GM19463 (cell line): ENCODE data around the gene CLDN14.

Experiments used
- ATAC-seq: cut with Tn5 transposase; IDR thresholded peaks from one replicate; pipeline ENCODE4 v1.9.1; 2021; ENCODE audit warnings: mild to moderate bottlenecking, moderate library complexity; ENCODE audit not compliant: unreplicated experiment

Gene CLDN14

GRCh38 chr21:36473203-36473602 is 6.7 kb downstream of the CLDN14 start:
- no peak for ATAC-seq

DNA sequence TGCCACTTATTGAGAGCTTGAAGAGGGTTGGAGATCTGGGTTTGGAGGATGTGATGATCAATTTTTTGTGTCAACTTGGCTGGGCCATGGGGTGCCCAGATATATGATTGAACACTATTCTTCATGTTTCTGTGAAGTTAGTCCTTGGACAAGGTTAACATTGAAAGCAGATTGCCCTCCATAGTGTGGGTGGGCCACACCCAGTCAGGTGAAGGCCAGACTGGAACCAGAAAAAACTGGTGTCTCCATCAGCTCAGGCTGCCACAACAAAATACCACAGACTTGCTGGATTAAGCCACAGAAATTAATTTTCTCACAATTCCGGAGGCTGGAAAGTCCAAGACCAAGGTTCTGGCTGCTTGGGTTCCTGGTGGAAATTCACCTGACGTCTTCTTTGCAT is 7.5 kb downstream of the CLDN14 start:
- ATAC-seq: no peak

- peak; percentile 86 for ATAC-seq
These were observed 8.6 kb downstream of the CLDN14 start for GRCh38 chr21:36471254-36471723.

GRCh38 chr21:36470294-36470693 is 9.6 kb downstream of the CLDN14 start:
- ATAC-seq: no peak

DNA sequence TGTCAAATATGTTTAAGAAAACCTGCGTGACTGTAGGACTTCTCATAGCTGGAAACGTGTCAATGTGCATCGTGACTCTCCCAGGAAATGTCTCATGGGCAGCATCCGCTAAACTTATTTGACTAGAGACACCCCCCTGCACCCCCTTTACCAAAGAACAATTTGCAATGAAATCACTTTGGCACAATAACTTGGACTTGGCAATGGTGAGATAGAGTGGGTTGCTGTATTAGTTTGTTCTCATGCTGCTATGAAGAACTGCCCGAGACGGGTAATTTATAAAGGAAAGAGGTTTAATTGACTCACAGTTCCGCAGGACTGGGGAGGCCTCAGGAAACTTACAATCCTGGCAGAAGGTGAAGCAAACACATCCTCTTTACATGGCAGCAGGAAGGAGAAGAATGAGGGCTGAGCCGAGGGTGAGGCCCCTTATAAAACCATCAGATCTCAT is 13.8 kb downstream of the CLDN14 start:
- ATAC-seq: no peak

- no peak for ATAC-seq
These were observed 14.4 kb downstream of the CLDN14 start for GRCh38 chr21:36465478-36465877.

DNA sequence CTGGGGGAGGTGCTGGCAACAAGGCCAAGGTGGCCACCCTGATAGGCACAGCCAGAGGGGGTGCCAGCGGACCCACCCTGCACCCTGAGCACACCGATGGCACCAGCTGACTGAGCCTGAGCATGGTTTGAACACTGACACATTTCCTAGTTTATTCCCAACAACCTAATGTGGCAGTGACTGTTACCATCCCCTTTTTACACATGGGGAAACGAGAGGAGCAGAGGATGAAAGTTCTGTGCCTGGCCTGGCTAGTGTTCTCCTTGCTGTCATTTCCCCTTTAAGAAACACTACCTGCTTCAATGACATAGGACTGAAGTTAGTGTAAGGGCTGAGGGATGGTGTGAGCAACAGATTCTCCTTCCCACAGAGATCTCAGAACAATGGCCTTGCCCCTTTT is 15.3 kb downstream of the CLDN14 start:
- no peak for ATAC-seq

- no peak for ATAC-seq
These were observed 15.9 kb downstream of the CLDN14 start for GRCh38 chr21:36463991-36464390.

DNA sequence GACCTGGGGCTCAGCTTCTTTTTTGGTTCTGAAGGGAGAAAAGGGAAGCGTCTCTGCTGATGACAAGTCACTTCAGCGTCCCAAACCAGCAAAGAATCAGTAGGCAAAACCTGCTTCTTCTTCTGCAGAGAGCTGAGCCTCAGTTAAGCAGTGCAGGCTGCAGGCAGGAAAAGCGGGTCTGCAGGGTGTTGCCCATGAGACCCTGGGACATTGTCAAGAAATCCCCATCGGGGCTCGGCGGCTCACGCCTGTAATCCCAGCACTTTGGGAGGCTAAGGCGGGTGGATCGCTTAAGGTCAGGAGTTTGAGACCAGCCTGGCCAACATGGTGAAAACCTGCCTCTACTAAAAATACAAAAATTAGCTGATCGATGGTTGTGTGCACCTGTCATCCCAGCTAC is 16.7 kb downstream of the CLDN14 start:
- ATAC-seq: no peak

GRCh38 chr21:36461918-36462486 is 17.9 kb downstream of the CLDN14 start:
- no peak for ATAC-seq

GRCh38 chr21:36461277-36461917 is 18.5 kb downstream of the CLDN14 start:
- ATAC-seq: no peak

GRCh38 chr21:36460866-36461265 is 19.1 kb downstream of the CLDN14 start:
- no peak for ATAC-seq

DNA sequence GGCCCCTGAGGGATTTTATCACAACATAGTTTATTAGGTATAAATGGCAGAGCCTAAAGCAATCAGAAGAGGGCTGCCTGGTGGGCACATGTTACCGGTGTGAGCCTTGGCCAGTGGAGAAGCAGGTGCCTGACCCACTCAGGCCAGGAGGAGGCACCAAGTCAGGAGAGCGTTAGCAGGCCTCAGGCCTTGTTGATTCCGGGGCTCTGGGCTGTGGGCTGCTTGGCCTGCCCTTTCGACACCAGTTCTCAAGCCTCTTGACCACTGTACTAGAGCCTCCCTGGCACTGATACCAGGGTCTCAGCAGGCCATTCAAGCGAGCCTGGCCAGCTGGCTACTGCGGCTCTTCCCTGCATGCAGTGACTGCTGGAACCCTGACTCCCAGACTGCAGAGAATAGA is 20.8 kb downstream of the CLDN14 start:
- ATAC-seq: no peak

GRCh38 chr21:36456729-36457414 is 23.1 kb downstream of the CLDN14 start:
- no peak for ATAC-seq

GRCh38 chr21:36454706-36455105 is 25.2 kb downstream of the CLDN14 start:
- ATAC-seq: no peak

DNA sequence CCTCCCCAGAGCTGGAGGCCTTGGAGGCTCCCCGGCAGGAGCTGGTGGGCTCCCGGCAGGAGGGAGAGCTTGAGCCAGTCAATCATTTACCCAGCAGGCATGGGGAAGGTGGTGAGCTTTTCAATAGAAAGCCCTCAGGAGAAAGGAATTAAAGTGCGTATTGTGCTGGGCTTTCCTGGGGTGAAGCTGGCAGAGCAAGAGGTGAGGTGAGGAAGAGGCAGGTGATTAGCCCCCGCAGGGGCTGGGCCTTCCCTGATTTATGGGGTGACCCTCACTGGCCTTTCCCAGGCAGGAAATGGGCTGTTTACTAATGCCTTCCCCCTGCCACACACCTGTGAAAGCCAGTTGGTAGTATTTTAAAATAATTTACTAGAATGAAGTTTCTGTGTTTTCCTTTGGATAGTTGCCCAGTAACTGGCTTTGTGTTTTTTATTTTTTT is 25.8 kb downstream of the CLDN14 start:
- no peak for ATAC-seq

DNA sequence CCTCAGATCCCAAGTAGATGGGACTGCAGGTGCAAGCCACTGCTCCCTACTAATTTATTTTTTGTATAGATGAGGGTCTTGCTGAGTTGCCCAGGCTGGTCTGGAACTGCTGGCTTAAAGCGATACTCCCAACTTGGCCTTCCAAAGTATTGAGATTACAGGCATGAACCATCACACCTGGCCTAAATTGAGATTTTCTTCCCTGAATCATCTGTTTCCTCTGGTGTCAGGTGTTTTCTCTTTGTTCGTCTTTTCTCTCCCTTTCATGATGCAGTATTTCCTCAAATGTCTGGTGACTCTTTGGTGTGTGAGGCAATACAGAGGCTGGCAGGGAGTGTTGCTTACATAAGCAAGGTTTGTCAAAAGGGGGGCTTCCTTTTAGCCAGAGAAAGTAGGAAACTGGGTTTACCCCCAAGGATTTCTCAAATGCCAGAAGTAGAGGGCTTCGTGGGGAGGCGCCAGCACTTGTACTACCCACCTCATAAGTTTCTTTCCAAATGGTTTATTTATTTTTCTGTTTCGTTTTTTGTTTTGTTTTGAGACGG is 27.6 kb downstream of the CLDN14 start:
- ATAC-seq: no peak

DNA sequence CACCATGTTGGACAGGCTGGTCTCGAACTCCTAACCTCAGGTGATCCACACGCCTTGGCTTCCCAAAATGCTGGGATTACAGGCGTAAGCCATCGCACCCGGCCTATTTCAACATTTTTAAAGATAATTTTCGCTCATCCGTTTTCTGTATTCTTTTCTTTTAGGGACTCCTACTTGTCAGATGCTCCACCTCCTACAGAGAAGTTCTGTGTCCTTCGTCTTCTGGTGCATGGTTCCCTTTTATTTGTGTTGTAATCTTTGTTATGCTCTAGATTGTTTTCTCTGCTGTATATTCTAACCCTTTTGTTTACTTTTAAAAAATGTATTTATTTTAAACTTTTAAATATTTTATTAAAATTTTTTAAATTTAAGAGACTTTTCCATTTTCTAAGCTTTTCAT is 28.4 kb downstream of the CLDN14 start:
- ATAC-seq: no peak

GRCh38 chr21:36450511-36450910 is 29.4 kb downstream of the CLDN14 start:
- no peak for ATAC-seq

DNA sequence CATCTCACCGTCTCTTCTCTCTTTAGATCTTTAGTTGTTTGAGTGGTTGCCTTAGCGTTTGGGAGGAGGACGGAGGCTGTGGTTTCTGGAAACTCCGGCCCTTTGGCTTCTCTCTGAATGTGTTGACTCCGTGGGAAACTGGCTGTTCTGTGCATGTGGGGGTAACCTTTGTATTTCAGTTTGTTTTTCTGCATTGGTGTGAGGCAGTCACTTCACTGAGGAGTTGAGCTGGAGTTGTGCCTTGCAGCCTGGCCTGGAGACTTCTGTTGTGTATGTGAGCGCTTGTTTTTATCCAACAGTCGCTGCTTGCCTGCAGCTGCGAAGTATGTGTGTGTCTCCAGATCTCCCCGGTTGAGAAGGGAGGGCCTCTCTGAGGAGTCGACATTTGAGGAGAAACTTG is 33.6 kb downstream of the CLDN14 start:
- no peak for ATAC-seq

DNA sequence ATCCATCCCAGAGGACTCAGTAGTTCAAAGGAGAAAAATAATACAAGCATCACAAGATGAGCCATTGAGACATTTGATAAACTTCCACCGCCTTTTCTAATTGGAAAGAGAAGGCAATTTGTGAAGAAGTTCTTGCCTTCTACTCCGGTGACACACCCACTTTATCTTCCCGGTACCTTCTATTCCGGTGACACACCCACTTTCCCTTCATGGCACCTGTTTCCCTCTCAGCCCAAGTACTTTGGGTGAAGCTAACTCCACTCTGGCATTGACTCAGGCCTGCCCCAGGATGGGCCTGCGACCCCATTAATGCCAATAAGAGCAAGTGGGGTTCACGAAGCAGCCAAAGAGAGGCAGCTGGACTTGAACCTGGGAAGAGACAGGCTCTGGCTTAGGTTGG is 38.2 kb downstream of the CLDN14 start:
- ATAC-seq: no peak

- ATAC-seq: no peak
These were observed 42.2 kb downstream of the CLDN14 start for GRCh38 chr21:36437745-36438128.
